HS-5 (cell line): Measurements from ENCODE around the gene CST6.
"Not testable (repeated sequence)": the region's sequence is repeated elsewhere in the genome, so short reads cannot be mapped to it uniquely, and the experiment has no call there.

Experiments used
- DNase-seq: peaks from one replicate; pipeline ENCODE4 v3.0.0-alpha.2; 2012; ENCODE audit warnings: low read depth

The CST6 gene

DNA sequence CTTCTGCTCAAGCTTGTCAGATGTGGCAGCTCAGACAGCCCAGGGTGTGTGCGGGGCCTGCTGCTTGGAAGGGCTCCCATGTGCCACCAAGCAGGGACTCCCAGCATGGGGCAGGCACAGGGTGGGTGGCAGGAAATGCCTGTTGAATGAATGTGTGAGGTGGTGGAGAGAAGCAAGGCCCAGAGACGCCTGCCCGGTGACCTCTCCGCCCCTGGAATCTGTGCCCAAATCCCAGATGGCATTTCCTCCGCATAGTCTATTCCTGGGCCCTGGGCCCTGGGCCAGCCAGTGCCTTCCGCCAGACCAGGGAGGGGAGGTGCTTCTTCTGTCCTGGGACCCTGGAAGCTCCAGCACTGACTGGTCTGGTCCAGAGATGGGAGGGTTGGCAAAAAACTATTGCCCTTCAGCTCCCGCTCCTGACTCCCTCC, 3.7 kb downstream of the CST6 start:
- DNase-seq = peak; percentile 65

DNA sequence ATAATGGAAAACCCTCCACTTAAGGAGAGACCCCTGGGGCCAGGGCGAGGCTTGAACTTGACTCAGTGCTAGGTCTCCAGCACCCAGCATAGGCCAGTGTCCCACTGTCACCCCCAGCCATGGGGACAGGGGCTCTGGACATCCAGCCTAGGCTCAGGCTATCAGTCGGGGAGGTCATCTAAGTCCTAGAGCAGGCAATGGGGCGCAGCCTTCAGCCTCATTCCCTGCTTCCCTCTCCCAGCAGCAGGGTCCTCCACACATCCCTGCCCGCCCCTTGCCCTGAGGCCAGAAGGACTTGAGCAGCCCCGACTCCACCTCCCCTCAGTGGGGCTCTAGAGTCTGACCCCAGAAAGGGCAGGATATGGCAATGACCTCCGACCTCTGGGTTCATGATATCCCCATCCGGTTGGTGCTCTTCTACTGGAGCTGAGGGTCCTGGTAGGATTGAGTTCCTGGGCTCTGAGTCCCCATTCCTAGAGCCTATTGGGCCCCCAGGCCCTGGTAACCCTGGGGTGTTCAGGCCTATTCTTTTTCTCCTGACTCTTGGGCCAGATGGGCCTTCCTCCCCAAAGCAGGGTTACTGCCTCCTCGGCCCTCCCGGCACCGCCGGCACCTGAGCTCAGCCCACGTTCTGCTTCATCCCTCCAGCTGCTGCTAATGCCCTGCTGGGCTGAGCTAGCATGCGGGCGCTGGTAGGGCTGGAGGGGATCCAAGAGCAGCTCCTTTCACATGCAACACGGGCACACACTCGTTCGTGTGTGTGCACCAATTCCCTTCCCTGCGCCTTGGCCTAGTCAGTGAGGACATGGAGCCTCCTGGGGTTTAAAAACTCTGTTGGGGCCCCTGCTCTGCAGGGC, 4.4 kb downstream of the CST6 start:
- DNase-seq = no peak

DNA sequence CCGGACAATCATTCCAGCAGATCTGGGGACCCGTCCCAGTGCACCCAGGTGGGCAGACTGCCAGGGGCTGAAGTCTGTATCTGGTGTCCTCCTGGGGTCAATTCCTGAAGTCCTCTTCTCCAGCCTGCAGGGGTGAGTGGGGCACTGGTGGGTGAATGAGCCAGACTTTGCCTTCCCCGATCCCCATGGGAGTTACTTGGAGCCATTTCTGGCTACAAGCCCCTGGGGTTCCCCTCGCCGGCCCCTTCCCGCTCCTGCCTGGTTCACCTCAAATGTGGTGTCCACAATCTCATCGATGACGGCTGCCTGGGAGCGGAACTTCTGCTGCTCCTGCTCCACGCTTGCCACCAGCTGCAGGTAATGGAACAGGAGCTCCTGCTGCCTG, 5.0 kb downstream of the CST6 start:
- no peak for DNase-seq

DNA sequence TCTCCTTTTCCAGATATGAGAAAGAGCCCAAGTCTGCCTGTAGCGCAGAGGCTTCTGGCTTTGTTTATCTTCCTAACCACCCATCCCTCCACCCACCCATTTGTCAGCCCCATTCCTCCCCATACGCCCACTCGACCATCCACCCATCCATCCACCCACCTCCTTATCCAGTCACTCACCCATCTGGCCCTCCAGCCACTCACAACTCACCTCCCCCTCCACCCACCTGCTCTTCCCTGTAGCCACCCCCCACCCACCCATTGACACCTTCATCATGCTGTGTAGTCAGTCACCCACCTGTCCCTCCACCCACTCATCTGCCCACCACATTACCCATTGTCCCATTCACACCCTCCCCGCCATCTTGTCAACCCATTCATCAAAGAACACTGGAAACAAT, 5.5 kb downstream of the CST6 start:
- DNase-seq = no peak

DNA sequence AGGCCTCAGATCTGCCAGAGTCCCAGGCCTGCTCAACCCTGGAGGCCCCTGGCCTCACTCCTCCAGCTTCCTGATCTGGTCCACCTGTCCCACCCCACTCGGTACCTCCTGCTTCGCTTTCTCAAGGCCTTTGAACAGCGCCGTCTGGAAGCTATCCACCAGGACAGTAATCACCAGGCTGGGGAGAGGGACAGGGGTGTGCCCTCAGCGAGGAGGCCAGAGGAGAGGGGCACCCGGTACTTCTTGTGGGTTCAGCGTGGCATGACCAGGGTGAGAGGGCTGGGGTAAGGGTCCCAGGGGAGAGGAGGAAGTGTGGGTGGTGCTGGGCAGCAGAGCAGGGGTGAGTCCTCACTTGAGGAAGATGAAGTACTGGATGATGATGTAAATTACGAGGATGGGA, 8.4 kb downstream of the CST6 start:
- no peak for DNase-seq

DNA sequence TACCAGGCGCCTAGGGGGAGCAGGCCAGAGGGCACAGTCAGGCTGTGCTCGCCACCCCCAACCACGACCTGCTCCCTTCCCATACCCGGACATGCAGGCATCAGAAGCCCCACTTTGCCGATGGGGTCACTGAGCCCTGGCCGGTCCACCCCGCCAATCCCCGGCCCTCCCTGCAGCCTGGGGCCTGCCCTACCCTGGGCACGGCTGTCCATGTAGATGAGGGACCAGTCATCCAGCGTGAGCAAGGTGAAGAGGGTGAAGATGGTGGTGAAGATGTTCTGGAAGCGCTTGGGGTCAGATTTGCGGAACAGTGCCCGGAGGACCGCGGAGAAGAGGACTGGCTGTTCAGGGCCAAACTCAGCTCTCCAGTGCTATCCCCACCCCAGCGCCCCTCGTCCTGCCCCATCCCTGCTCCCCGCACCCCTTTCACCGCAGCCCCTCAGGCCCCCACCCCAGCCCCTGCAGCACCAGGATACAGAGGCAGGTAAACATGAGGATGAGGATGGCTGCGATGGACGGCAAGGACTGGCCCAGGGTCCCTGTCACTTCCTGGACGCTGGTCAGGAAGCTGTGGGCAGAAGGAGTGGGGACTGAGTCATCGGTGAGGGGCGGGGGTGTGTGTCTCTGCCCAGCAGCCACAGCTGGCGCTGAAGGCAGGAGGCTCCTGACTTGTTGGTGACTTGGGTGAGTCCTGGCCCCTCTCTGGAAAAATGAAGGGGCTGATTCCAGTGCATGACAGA, 9.0 kb downstream of the CST6 start:
- DNase-seq = peak; percentile 52

DNA sequence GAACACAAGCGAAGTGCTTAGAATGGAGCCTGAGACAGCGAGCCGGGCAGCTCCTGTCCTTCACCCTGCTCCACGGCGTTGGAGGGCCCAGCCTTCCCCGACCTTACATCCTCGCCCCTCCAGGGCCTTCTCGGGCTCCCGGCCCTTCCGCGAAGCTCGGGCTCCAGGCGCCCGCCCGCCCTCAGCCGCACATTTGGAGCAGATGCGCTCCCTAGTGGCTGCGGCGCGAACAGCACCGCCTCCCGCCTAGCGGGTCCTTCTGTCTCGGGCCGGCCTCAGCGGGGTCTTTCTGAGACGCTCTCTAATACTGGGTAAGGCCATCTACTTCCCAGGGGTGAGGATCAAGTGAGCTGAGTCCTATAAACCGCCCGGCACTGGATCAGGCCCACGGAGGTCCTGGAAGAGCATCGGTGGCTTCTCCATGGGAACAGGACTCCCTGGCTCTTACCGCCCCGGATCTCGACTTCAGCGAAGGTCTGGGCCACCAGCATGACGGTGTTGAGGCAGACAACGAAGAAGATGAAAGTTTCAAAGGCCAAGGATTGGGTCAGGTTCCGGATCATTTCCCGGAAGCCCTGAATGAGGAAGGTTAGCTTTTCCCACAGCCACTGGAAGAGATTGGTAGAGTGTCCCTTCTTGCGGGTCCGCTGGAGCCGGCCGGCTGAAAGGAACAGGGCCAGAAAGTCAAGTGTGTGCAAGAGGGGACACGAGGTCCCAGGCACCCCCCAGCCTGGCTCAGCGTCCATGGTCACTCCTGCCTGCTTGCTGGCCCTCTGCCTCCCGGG, 10.8 kb downstream of the CST6 start:
- no peak for DNase-seq

DNA sequence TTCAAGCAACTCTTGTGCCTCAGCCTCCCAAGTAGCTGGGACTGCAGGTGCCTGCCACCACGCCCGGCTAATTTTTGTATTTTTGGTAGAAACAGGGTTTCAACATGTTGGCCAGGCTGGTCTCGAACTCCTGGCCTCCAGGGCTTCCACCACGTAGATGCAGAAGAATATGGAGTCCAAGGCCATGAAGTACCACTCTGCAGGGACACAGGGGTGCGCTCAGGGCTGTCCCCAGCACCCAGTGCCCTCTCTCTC, 11.3 kb downstream of the CST6 start:
- DNase-seq = not testable (repeated sequence)

DNA sequence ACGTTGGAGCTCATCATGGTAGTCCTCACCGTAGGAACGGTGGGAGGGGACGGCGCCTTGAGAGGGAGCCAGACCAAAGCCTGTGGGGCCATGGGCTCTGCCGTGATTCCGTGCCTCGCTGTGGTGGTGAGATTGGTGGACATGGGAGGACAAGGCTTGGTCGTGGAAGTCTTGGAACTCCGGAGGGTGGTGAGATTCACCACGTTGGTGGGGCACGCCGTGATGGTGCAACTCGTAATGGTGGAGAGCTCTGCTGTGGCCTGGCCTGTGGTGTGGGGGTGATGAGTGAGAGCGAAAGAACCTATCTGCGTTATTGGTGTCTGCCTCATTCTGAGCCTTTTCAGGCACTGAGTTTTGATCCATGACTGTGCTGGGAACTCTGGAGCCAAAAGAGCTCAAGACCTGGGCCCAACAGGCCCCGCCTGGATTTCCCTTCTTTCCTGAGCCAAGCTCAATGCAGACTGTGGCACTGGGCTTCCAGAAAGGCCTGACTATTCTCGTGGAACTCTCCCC, 14.3 kb downstream of the CST6 start, which contains the start of gene CATSPER1:
Gene CATSPER1, minus strand, starts transcription at position 463 of the 513 bp plus-strand sequence. Its CDS starts 100 bp downstream, at position 363.
- no peak for DNase-seq

DNA sequence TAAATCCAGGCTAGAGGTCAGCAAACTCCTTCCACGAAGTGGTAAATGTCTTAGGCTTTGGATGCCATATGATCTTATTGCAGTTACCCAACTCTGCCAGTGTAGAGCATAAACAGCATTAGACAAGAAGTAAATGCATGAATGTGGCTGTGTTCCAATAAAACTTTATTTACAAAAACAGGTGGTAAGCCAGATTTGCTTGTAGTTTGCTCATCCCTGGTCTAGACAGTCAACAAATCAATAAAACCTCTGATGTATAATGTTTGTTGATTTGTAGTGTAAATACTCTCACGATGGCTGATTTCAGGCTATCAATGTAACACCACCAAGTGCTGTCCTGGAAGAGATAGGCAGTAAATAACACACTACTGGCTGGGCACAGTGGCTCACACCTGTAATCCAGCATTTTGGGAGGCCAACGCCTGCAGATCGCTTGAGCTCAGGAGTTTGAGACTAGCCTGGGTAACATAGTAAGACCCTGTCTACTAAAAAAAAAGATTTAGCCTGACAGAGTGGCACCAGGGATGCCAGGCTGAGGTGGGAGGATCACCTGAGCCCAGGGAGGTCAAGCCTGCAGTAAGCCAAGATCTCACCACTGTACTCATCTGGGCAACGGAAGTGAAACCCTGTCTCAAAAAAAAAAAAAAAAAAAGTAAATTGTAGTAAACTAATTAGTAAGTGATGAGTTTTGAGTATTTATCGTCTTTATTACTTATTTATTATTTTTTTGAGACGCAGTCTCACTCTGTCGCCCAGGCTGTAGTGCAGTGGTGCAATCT, 21.3 kb downstream of the CST6 start:
- no peak for DNase-seq

DNA sequence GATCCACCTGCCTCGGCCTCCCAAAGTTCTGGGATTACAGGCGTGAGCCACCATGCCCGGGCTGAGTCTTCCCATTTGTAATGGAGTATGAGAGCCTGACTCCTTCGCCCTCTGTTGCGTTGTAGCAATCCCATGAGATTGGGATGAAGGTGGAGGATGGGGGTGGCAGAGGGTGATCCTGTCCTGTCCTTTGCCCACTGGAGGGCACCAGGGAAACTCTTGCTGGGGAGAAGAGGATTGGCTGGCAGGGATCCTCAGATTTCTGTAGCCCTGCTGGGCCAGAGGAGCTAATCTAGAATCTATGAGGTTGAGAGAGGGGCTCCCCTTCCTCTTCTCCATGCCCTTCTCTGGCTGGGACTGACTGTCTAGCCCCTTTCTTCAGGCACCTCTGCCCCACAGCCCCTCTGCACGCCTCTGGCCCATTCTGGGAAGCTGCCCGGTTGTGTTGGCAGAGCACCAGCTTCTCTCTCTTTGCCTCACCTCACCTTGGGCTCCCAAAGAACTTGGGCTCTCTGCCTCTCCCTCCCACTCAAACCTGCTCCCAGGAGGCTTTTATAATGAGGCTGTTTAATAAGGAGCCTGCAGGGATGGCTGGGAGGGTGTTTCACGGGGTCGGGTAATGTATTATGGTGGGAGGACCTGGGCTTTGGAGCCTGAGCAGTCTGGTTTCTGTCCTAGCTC, 24.0 kb downstream of the CST6 start:
- DNase-seq = no peak

DNA sequence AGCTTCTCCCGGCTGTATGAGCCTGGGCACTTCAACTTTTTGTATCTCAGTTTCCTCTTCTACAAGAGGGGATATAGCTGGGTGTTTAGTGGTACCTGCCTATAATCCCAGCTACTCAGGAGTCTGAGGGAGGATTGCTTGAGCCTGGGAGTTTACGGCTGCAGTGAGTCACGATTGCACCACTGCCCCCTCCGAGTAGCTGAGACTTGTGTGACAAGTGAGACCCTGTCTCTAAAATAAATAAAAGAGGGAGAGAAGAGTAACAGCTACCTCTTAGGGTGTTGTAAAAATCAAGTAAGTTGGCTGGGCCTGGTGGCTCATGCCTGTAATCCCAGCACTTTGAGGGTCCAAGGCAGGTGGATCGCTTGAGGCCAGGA, 24.5 kb downstream of the CST6 start:
- no peak for DNase-seq

DNA sequence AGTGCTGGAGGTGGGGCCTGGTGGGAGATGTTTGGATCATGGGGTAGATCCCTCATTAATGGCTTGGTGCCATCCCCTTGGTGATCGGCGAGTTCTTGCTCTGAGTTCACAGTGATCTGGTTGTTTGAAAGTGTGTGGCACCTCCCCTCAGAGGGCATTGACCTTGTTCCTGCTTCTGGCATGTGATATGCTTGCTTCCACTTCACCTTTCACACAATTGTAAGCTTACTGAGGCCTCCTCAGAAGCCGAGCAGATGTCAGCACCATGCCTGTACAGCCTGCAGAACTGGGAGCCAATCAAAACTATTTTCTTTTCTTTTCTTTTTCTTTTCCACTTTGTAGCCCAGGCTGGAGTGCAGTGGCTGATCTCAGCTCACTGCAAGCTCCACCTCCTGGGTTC, 25.5 kb downstream of the CST6 start:
- no peak for DNase-seq

DNA sequence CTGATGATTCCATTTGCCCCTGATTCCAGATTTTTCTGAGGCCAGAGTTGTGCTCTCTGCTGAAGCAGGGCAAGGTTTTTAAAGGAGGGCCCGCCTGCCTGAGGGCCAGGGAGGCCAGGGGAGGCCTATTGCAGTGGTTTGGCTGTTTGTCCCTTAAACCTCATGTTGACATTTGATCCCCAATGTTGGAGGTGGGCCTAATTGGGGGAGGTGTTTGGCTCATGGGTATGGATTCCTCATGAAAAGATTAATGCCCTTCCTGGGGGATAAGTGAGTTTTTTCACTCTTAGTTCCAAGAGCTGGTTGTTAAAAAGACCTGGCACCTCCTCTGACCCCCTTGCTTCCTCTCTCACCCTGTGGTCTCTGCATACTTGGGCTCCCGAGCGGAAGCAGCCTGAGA, 28.0 kb downstream of the CST6 start:
- no peak for DNase-seq

DNA sequence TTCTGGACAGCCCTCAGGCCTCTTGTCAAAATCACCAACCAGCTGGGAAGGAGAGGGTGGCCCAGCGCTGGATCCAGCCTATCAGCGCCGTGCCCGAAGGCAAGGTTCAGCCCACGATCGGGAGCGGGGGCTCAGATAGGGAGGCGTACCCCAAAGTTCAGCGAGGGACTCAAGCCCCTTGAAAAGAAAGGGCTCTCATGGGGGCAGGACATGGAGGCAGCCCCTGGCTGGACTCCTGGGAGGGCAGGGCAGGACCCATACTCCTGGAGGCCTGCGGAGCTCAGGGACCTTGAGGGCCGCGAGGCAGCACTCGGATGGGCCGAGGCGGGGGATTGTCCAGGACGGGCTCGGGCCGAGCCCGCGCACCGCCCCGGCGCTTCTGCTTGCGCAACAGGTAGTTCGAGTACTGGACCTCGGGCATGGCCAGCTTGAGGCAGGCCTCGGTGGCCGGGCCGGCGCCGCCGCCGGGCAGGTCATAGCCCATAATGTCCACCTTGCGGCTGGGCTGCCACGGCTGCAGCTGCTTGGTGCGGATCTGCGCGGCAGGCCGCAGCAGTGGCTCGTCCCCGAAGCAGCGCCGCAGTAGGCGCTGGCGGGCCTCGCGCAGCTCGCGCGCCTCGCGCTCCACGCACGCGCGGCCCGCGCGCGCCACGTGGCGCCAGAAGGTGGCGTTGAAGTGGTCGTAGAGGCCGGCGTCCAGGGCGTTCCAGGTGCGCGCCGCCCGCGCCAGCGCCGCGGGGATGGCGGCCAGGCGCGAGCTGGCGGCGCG, 30.6 kb downstream of the CST6 start:
- no peak for DNase-seq

DNA sequence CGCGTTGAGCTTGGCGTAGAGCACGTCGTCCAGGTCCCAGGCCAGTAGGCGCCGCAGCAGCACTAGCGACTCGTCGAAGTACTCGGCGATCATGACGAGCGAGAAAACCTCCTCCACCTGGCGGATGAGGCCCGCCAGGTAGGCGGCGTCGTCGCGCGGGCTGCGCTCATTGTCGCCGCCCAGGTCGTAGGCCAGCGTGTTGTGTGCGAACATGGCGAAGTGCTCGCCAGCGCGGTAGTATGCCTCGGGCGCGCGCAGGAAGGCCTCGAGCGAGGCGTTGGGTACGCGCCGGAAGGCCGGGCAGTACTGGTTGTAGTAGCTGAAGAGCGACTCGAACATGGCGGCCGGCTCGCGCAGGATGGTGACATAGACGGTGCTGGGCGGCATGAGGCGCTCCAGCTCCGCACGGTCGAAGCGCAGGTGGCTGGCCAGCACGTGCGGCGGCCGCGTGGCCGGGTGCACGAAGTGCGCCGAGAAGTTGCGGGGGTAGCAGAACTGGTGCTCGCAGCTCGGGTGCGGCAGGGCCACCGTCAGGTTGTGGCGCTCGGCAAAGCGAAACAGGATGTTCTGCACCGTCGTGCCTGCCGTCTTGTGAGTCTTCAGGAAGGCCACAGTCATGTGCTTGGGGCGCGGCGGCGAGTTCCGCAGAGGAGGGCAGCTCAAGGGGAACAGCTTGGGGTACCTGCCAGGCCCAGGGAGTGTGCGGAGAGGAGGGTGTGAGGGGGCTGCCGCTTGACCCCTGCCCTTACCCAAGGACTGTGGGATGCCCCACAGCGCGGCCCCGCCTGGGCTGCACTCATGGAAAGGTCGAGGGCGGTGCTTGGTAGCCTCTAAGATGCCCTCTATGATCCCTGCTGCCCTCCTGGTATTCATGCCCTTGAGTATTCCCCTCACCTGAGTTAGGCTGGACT, 31.4 kb downstream of the CST6 start:
- DNase-seq = no peak

DNA sequence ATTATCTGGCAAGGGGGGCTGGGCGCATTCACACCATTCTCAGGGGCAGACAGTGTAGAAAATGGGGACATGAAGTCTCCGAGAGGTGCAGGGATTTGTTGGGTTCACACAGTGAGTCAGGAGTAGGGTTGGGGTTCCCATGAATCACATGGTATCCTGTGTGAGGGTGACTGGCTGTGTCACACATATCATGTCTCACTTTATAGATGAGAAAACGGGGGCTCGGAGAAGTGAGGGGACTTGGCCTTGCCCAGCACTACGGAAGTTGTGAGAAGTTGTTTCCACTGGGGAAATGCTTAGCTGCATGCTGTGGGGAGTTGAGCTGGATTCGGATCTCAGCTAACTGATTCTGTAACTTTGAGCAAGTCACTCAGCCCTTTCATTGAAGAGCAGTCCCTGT, 32.9 kb downstream of the CST6 start:
- no peak for DNase-seq

DNA sequence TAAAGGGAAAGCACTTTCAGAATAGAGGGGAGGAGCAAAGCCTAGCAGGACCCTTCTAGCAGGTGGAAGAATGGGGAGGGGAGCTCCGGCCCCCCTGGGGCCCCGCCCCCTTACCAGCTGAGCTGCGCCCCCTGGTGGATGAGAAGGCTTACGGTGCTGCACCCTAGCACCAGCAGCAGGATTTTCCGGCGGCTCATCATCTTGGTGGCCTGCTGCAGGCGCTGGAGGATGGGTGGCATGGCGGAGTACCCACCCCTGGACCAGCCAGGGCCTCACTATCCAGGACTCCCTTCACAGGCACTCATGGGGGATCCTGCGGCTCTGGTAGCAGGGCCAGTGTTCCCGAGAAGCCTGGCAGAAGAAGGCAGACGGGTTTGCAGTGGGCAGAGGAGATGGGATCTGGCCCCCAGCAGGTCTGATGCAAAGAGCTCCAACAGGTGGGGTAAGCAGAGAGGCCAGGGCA, 33.4 kb downstream of the CST6 start:
- no peak for DNase-seq

DNA sequence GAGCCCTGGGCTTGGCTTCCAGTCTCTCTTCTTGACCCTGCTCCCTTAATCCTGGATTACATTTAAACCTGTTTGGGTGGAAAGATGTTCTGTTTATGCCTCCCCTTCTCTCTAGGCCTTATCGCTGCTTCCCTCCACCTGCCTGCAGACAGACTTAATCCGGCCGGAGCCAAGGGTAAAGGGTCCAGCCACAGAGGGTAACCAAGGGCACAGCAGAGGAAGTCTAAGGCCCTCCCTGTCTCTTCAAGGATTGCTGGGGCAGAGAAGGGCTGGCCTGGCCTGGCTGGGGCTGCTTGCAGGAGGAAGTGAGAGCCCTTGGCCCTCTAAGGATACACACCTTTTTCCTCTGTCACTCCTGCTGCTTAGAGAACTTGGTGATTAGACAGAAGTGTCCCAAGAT, 35.1 kb downstream of the CST6 start:
- DNase-seq = no peak
